GM18526 (cell line): Measurements from ENCODE around the gene NPFFR2.

ENCODE experiments used
- POLR2A ChIP-seq: IDR thresholded peaks from 3 replicates; pipeline ENCODE4 v1.6.1; 2011; ENCODE audit not compliant: insufficient read length; ENCODE audit errors: extremely low read depth

The NPFFR2 gene

DNA sequence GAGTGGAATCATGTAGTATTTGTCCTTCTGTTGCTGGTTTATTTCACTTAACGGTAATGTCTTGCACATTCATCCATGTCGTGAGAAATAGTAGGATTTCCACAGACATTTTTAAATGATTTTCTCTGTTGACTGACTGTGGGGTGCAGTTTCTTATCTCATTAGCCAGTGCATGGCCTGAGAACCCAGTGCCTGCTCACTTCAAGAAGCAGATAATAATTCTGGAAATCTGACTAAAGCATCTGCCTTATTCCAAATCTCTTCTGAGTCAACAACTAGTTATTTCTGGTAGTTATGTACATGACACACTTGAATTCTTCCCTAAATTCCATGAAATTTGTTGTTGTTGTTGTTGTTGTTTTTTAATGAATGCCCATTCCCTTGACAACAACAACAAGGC lies 77.6 kb downstream of the NPFFR2 start:
- TF ChIP-seq POLR2A, result no peak

DNA sequence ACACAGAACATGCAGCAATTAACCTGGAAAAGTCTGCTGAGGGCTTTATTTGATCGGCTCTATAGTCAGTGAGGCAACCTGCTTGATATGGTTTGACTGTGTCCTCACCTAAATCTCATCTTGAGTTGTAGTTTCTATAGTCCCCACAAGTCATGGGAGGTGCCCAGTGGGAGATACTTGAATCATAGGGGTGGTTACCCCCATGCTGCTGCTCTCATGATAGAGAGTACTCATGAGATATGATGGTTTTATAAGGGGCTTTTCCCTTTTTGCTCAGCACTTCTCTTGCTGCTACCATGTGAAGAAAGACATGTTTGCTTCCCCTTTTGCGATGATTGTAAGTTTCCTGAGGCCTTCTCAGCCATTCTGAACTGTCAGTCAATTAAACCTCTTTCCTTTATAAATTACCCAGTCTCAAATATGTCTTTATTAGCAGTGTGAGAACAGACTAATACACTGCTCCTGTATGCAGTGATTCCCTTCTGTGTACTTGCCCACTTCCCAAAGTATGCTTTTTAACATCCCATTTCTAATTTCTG lies 78.2 kb downstream of the NPFFR2 start:
- no peak for TF ChIP-seq POLR2A

DNA sequence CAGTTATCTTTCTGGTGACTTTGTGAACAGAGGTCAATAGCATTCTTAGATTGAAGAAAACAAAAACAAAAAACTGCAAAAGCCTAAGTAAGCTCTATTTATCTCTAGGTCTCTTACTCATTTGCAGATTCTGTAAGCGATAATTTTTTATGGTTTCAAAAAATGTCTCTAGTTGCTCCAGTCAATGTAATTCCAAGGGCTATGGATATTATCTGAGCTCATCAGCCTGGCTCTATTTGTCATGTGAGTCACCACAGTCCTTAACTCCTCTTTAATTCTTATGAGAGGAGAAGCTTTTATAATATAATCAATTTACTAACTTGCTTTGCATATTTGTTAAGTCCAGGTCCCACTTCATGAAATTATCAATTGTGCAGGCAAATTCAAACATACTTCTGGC lies 79.1 kb downstream of the NPFFR2 start:
- no peak for TF ChIP-seq POLR2A

DNA sequence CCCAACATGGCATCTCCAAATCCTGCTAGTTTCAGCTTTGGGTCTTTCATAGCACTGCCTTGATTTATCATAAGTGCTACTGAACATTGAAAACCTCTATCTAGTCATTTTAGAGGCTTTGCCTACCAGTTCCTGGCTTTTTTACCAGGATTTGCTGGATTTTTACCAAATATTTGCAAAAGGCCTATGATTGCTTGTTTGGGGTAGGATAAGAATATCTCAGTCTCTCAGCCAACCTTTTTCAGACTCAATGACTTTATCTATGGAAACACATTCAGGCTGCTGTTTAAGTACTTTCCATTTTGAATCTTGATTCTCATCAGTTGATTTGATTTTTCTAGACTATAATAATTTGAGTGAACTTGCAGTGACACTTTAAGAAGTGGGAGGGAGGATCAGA lies 80.1 kb downstream of the NPFFR2 start:
- TF ChIP-seq POLR2A, result no peak

DNA sequence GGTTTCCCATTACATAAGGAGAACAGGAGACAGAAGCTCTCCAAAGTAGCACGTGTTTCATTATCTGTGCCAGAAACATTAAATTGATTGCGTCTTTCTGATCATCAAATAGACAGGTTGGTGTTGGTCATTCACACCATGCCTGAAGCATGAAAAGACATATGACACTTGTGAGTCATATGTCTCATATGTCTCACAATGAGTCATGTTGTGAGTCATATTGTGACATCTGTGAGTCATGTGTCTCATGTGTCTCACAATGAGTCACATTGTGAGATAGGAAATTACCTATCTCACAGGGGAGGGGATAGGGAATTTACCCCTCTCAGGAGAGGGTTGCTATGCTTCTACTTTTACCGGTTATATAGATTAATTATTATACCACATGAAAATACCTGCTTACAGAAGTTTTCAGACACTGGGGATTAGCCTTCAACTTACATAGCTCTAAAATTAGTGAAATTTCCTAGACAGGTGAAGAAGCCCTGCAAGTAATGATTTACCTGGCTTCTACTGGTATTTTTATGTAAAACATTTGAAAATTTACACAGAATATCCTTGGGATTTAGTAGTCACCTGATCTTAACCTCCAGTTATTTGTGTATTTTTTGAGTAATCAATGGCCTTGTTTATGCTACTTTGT lies 80.8 kb downstream of the NPFFR2 start:
- TF ChIP-seq POLR2A, result no peak

DNA sequence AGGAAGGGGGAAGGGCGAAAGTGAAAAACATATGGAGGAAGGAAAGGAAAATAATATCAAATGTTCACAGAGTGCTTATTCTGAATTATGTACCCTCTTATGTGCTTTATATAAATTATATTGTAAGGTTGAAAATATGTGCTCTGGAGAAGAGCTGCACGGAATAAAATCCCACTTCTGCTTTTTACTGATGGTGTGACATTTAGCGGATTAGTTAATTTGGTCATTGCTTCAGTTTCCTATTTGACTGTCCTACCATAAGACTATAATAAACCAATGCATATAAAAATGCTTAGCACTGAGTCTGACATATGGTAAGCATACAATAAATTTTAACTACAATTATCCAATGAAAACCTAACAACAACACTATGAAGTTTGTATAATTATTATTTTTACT lies 86.2 kb downstream of the NPFFR2 start:
- no peak for TF ChIP-seq POLR2A

DNA sequence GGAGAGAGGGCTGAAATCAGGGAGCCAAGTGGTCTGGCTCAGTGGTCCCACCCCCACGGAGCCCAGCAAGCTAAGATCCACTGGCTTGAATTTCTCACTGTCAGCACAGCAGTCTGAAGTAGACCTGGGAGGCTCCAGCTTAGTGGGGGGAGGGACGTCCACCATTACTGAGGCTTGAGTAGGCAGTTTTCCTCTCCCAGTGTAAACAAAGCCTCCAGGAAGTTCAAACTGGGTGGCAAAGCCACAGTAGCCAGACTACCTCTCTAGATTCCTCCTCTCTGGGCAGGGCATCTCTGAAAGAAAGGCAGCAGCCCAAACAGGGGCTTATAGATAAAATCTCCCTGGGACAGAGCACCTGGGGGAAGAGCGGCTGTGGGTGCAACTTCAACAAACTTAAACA lies 88.1 kb downstream of the NPFFR2 start:
- no peak for TF ChIP-seq POLR2A

DNA sequence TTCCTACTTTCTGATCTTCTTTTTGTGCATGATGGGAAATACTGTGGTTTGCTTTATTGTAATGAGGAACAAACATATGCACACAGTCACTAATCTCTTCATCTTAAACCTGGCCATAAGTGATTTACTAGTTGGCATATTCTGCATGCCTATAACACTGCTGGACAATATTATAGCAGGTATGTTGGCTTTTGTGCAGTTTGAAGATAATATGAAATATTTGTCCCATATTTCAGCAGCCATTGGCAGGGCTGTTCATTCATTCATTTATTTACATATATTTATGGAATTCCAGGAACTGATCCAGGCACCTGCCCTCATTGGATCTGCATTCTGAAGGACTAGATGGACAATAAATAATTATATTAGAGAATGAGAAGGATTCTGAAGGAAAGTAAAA lies 96.9 kb downstream of the NPFFR2 start:
- TF ChIP-seq POLR2A, result no peak

DNA sequence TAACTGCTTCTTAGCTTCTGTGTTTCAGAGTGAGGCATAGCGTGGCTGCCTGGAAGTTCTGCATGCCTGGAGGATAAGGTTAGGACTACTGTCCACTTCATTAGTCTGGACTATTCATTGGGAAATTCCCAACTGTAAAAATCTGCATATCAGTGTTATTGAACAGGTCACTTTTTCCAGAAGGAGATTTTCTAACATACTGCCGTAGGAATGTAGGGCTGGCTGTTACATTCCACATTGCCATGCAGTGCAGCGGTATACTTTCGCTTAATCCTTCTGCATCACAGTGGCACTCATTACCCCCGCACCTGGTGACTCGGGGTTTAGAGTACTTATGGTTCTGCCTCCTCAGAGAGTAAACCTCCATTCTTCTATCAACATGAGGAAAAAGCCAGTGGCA lies 104.6 kb downstream of the NPFFR2 start:
- no peak for TF ChIP-seq POLR2A

DNA sequence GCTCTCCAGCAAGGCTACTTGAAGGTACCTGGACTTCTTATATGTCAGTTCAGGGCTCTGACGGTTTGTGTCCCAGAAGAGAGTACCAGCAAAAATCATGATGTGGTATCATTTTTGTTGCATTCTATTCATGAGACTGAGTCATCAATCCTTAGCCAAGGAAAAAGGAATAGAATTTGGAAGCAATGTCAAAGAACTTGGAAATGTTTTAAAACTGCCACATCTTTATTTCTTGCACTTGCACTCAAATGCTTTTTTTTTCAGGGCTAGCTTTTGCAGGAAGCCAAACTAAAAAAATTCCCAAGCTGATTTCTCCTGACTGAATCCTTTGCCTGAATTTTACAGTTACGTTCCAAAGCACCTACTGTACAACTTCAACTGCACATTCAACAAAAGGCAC lies 112.4 kb downstream of the NPFFR2 start:
- TF ChIP-seq POLR2A, result no peak

DNA sequence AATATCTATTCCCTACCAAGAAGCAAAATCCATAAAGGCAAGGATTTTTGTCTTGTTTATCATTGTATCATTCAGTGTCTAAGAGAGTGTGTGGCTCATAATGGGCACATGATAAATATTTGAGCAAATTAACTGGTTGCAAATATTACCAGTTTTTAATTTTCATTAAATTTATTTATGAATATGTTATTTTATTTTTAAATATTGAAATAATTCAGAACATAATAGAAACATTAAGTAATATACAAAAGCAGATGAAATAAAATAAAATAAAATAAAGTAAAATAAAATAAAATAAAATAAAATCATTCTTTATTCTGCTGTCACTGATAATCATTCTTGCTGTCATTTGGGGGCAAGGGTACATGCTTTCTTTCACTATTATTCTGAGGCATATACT lies 120.9 kb downstream of the NPFFR2 start:
- no peak for TF ChIP-seq POLR2A

DNA sequence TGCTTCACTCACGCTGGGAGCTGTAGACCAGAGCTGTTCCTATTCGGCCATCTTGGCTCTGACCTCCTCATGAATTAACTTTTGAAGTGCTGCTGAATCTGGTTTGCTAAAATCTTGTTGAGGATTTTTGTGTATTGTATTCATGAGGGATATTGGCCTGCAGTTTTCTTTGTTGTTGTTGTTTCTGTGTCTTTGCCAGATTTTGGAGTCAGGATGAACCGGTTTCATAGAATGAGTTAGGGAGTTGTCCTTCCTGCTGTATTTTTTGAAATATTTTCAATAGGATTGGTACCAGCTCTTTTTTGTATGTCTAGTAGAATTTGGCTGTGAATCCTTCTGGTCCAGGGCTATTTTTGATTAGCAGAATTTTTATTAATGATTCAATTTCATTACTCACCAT lies 138.1 kb downstream of the NPFFR2 start:
- TF ChIP-seq POLR2A, result no peak

DNA sequence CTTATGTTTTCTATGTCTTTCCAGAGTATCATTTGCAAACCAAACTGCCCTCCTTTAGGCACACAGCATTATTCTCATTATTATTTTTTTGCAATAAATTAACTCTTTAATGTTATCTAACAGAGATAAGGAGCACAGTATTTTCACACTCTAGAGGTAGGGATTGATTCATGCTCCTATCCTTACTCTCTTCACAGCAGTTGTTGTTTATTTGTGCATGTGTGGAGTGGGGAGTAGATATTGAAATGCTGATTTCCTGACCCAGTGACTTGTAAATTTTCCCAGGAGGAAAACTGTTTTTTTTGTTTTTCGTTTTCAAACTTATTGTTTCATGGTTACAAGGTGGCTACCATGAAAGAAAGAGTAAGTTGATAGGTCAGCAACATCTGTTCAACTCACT lies 140.0 kb downstream of the NPFFR2 start:
- no peak for TF ChIP-seq POLR2A

DNA sequence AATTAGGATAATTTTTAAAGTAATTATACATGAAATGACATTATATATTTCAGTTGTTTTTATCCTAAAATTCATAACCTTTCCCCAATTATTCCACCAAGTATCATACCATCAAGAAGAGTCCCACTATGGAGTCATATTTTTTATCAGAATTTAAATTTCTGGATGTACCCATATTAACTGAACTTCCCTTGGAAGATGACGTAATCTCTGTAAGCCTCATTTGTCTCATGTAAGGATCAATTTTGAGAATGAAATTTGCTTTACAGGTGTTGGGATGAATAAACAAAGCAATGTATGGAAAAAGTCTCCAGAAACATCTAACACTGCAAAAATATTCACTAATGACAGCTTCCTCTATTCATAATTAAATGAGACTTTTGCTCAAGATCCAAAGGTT lies 147.5 kb downstream of the NPFFR2 start:
- no peak for TF ChIP-seq POLR2A

DNA sequence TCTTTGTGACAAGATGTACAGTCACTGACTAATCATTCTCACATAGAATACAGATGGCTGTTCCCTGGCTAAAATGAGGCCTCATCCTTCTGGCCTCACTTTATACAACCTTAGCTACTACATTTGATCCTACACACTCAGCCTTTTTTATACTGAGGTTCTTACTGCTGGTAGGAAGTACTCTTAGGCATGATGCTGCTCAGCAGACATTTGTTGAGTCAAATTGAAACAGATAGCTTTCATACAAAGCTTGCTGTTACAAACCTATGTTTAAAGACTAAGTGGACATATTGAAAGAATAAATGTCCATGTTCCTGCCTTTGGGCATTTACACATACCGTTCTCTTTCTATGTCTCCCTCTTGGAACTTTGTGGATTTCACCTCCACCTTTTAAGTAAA lies 154.9 kb downstream of the NPFFR2 start:
- TF ChIP-seq POLR2A, result no peak

DNA sequence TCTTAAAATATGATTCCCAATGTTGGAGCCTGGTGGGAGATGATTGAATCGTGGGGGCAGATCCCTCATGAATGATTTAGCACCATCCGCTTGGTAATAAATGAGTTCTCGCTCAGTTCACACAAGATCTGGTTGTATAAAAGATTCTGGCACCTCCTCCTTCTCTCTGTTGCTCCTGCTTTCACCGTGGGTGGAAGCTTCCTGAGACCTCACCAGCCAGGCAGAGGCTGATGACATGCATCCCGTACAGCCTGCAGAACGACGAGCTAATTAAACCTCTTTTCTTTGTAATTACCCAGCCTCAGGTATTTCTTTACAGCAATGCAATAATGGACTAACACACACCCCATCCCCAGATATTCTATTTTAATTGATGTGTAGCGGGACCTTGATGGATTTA lies 162.2 kb downstream of the NPFFR2 start:
- TF ChIP-seq POLR2A, result no peak

DNA sequence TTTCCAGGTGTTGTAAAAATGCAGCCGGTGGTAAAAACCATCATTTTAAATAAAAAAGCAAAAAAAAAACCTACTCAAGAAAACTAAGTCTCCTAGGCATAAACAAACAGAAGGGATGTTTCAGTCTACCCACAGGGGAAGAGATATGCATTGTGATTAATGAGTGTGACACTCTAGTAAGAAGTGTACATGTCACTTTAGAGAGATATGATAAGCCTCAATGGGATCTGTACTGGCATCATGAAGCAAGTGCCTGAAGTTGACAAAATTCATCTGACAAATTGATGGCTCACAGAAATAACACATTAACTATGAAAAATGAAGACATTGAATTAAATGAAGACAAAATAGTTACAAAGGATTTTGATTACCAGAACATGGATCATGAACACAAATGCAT lies 162.7 kb downstream of the NPFFR2 start:
- TF ChIP-seq POLR2A, result no peak
